Activated T-cell treated with anti-CD3 and anti-CD28 coated beads for 24 hours (primary cell): ENCODE data around the gene FSHR.

Source experiments
- DNase-seq: peaks from one replicate; pipeline ENCODE4 v3.0.0-alpha.2; 2020; ENCODE audit warnings: low read depth

The FSHR gene

DNA sequence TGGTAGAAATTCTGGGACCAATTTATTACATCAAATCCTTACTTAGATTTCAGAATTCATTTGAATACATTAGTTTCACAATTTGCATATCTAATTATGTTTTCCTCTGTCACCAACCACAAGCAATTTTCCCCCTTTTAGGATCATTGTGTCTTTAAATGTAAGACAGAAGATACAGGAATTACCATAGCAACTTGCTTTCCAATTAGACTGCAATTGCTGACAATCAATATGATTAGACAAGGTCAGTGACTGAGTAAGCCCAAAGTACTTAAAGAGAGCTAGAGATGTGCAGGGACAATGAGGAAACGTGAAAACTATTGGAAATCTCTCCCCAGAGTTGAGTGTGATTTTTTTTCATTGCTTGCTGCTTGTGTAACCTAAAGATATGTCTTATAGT is 121.4 kb downstream of the FSHR start:
- no peak for DNase-seq

DNA sequence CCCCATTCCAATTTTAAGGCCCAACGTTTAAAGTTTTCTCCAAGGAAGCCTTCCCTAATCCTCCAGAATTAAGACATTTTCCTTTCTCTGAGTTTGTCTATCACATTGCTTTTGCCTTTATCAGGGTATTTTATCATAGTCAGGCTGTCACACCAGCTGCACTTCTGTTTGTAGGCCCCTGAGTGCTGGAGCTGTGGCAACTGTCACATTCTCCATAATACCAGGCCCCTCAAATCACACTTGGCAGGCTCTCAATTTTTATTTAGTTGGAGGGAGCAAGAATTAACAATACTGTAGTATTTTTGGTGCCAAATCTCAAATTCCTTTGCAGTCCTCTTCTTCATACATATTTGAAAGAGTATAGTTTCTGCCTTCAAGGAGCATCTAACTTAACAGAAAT is 122.2 kb downstream of the FSHR start:
- no peak for DNase-seq

DNA sequence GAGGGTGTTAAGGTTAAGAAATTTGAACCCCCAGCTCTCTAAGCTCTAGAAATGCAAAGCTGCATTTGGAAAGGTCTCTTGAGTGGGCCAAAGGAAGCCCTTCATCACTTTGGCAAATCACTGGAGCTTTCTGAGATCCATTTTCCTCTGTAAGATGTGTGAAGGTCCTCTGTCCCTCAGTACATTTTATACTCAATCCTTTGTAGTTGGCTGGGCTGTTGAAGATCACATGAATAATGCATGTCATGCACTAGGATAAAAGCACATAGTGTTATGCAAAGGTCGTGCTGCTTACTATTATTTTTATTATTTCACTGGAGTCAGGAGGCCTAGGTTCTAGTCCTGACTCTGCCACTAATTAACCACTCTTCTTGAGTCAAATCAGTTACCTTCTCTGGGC is 124.9 kb downstream of the FSHR start:
- no peak for DNase-seq

GRCh38 chr2:49028101-49028500 is 126.2 kb downstream of the FSHR start:
- no peak for DNase-seq

- no peak for DNase-seq
Measured at GRCh38 chr2:49026706-49027105, 127.6 kb downstream of the FSHR start.

DNA sequence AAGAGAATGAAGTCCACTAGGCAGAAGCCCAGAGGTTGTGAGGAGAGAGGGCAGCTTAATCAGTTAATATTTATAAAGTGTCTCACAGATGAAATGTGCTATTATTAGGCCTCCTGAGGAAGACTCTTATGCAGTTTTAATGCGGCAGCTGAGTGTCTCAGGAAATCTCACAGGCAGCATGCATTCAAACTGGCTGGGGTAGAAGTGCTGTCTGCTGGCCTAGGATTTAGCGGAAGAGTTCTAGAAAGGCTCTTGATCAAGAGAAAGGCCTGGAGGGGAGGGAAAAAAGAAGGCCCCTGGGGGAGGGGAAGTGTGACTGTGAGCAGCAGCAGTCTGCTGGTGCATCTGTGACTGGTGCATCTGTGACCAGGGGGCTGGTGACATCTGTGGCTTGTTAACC is 133.0 kb downstream of the FSHR start:
- DNase-seq = no peak

DNA sequence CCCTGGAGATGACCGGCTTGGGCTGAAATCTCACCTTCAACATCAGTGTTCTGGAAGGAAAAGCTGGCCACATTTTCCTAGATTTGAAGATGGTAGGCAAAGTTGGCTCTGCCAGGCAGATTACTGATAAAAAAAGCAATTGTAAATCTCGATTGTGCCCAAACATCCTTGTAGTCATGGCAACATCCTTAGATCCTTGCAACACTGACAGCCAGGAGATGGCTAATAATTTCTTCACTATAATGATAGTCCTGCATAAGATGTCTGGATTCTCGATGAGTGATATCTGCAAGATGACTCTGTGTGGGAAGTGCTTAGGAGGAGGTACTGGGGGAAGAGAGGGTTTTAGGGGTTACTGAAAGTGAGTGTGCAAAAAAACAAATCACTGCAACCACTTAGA is 149.1 kb downstream of the FSHR start:
- DNase-seq = no peak

GRCh38 chr2:49004036-49004626 is 150.2 kb downstream of the FSHR start:
- DNase-seq = no peak

- no peak for DNase-seq
Measured at GRCh38 chr2:49003201-49003600, 151.1 kb downstream of the FSHR start.

DNA sequence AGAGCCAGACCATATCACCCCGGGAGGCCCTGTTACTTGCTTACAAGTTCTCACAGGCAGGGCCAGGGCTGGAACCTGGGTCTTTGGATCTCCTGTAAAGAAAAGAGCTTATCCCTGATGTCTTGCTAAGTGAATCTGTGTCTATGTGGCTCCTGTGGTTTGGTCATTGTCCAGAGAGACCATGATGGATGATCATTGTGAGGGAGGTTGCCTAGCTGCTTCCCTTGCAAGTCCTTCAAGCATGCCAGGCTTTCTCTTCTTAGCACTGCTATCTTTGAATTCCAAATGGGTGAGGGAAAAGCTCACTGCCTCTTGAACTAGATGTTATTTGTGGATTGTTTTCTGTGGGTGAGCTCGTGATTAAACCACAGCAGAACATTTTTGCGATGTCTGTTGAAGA is 151.6 kb downstream of the FSHR start:
- no peak for DNase-seq

DNA sequence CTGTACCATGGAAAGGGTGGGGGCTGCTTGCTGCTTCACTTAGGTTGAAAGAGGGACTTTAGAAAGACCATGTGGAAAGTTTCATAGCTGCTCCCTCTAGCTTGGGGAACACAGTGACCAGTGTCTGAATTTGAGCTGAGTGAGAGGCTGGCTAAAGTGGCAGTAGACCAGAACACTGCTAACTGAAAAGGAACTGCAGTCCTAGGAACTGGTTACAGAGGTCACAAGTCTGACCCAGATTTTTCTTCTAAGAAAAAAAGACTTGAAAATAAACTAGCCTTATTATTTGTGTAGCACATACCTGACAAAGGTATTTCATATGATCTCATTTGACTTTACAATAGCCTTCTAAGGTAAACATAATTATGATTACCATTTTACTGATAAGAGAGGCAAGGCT is 153.6 kb downstream of the FSHR start:
- DNase-seq = no peak

DNA sequence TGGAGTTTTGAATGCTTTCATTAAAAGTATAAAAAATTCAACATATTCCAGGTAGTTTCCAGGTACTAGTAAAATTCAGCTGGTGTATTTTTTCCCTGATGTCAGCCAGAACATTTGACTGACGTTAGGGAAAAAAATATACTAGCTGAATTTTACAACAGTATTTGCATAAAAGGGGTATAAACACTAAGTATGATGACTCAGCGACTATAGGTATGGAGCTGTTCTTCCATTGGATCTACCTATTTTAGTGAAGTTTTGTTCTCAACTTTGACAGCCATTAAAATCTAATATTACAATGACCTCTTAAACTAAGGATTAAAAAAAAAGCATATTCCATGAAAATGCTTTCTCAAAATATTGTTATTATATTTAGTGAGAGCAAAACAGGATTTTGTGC is 155.9 kb downstream of the FSHR start:
- DNase-seq = no peak

- no peak for DNase-seq
Measured at GRCh38 chr2:48993576-48993975, 160.7 kb downstream of the FSHR start.

- DNase-seq = no peak
Measured at GRCh38 chr2:48991415-48992131, 162.7 kb downstream of the FSHR start.

- DNase-seq = no peak
Measured at GRCh38 chr2:48984922-48985321, 169.4 kb downstream of the FSHR start.

DNA sequence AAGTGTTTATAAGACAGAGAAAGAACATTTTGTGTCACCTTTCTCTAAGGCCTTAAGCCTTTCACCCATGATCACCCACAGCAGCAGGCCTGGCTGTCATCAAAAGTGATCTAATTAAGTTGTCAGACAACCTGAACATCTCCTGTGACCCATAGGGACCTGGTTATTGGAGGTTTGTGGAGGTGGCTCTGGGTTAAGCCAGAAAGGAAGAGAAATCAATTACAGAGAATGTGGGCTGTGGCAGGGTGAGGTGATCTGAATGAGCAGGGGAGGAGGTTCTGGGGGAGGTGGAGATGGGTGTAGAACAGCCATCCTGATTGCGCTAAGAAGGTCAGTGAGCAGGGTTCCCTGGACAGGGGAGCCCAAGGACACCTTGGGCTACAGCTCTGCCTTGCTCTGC is 170.8 kb downstream of the FSHR start:
- DNase-seq = no peak

- no peak for DNase-seq
Measured at GRCh38 chr2:48982887-48983435, 171.4 kb downstream of the FSHR start.

DNA sequence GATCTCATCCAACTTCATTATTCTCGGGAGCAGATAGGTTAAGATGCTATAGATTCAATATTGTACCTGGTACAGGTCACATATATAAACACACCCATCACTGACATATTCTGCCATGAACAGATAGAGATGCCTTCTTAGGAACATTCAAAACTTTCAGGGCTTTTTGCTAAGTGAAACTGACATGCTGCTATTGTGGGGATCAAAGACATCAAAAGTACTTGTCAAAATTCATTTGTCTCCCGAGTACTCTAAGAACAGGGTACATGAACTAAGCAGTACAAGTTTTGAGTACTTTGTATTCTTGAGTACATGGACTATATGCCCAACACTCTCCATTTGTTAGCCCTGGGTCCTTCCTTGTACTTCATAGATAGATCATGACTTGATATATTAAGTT is 173.5 kb downstream of the FSHR start:
- DNase-seq = no peak

DNA sequence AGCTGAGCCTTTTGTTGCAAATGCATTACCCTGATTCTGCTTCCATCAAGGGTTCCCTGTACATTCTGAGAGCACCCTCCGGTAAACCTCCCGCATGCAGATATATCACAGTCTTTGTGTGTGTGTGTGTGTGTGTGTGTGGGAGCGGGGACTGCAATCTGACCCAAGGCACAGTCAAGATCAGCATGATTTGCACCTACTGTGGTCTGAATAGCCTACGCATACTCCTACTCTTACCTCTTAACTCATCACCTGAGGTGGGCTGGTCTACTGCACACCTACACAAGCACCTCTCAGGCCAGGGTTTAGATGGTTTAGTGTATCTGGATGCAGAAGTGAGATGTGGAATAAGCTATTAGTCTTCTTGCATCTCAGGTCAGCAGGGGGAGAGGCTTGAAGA is 174.6 kb downstream of the FSHR start:
- no peak for DNase-seq

GRCh38 chr2:48978131-48978530 is 176.2 kb downstream of the FSHR start:
- DNase-seq = no peak

- DNase-seq = no peak
Measured at GRCh38 chr2:48971801-48972200, 182.5 kb downstream of the FSHR start.

- DNase-seq = no peak
Measured at GRCh38 chr2:48968011-48968410, 186.3 kb downstream of the FSHR start.

DNA sequence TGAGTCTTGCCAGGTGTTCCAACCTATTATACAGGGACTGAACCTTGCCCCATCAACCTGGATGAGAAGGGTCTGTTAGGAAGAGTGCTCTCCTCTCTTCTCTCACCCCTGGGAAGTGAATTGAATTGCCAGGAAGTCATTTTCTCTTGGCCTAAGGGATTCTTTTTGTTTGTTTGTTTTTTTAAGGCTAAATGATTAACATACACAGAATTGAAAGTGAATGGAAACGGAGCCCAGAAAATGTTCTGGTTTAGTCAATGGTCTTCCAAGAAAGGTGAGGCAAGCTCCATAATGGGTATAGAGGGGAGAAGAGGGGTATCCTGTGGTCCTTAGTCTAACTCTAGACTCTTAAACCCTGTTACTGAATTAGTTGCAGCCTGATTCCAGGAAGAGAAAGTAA is 189.1 kb downstream of the FSHR start:
- no peak for DNase-seq

DNA sequence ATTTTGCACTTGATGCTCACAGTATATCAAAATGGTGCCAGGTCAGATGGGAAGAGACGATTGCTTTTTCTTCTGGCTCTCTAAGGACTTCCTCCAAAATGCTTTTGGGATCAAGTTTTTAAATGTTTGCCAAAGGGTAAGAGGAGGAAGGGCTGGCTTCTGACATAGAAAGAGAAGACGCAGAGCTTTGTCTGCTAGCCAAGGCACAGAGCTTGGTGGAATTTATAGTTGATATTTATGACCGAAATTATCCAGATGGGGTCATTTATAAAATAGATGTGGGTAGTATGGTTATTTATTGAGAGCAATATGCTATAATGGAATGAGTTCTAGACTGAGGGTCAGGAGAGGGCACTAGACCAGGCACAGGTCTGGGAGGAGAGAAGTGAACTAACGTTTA is 193.3 kb downstream of the FSHR start:
- no peak for DNase-seq
